ENCODE results near the gene RAB11FIP4.
"Not testable (repeated sequence)": the region's sequence is repeated elsewhere in the genome, so short reads cannot be mapped to it uniquely, and the experiment has no call there.

RAB11FIP4 gene

DNA sequence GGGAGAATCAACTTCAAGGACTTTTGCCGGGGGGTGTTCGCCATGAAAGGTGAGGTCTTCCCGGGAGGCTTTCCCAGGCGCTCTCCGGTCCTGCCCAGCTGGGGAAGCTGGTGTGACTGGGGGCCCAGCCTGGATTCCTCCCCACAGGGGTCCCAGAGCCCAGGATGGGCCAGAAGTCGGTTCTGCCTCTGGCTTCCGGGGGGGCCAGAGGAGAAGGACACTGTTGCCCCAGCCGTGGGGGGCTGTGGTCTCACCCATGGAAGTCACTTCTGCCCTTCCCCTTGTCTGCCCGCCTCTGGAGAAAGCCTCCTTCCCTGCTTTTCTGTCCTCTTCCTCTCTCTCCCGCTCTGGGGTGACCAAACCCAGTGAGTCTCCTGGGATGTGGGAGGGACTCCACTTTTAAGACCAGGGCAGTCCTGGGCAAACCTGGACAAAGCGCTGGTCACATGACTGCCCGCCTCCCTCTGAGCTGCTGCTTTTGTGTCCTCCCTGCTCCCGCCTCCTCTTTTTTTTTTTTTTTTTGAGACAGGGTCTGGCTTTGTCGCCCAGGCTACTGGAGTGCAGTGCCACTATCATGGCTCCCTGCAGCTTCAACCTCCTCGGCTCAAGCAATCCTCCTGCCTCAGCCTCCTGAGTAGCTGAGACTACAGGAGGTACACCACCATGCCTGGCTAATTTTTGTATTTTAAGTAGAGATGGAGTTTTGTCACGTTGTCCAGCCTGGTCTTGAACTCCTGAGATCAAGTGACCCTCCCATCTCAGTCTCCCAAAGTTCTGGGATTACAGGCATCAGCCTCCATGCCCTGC, 40.6 kb downstream of the RAB11FIP4 start:
- in situ Hi-C loops (cut with MboI; ENCODE audit: low sequenced_read_pairs), result no loop called here

DNA sequence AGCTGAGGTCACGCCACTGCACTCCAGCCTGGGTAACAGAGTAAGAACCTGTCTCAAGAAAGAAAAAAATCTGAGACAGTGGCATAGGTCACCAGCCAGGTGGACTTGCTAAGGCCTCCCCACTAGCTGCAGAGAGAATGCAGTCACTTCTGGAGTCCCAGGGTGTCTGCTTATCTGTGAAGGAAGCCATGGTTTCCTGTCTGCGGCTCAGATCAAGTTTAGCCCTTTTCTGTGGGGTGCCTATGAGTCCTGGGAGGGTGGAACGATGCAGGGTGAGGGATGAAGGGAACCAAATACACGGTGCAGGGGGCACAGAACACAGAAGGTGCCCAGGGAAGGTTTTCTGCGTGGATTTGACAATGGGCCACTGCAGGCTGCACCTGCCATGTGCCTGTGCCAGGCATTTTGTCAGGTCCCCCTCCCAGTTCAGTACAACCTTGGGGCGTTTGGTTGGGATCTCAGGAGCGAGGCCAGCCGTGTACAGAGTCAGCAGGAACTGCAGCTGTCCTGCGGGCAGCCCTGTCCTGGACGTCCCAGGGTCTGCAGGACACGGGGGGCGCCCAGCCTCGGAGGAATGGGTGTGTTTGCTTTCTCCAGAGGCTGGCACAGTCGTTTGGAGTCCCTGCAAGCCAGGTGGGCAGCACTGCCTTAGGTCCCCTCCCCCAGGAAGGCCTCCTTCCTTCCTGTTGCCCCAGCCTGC, 41.8 kb downstream of the RAB11FIP4 start:
- in situ Hi-C loops (cut with MboI; ENCODE audit: low sequenced_read_pairs), result no loop called here

DNA sequence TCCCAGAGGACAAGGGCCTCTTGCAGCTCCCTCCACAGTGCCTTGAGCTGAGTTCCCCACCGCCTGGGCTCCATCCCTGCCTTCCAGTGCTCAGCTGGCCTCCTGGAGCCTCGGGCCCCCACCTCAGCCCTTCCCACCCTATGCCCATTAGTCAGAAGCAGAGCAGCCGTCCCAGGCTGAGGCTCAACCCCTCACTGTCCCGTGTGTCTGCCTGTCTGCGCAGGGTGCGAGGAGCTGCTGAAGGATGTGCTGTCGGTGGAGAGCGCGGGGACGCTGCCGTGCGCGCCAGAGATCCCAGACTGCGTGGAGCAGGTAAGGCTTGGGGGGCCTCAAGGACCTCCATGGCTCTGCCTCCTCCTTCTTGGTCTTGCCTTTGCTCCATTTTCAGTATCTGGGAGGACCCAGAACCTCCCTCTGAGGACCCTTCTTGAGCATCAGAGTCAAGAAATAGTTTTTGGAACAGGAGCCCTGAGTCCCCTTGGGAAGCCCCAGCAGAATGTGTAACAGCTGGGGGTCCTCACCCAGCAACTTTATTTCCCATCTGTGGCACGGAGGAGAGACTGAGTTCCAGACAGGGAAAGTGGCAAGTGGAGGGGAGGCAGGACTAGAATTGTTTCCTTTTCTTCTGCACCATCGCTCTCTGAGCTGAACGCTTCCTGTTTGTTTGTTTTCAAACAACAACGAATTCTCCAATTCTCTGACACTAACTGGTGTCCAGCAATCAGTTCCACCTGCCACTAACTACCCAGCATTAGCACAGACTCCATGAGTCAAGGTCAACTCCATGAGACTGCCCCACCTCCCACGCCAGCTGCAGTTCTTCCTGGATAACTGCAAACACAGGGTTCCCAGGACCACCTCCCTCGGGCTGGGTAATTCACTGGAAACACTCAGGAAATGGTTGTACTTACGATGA, 42.6 kb downstream of the RAB11FIP4 start:
- in situ Hi-C loops (cut with MboI; ENCODE audit: low sequenced_read_pairs), result no loop called here

DNA sequence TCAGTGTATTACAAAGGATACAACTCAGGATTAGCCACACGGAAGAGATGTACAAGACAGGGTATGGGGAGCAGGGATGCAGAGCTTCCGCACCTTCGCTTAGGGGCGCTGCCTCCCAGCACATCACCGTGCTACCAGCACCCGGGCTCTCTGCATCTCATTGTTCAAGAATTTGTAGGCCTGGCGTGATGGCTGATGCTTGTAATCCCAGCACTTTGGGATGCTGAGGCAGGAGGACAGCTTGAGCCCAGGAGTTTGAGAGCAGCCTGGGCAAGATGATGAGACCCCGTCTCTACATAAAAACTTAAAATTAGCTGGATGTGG, 43.2 kb downstream of the RAB11FIP4 start:
- in situ Hi-C loops (cut with MboI; ENCODE audit: low sequenced_read_pairs), result no loop called here

DNA sequence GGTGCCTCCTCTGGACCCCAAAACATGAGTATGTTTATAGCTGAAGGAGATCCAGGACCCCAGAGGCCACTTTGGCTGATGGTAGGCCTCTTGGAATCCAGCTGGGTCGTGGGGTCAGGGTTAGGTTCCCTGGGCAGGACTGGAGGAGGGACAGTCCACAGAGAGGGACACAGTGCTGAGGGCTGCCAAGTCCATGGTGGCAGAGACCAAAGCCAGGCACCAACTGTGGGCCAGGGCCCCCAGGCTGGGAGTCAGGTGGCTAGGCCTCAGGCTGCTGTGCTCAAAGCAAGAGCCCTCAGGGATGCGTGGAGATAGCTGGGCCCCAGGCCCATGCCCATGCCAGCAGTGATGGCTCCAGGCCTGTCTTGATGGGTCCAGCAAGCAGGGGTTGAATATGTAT, 44.1 kb downstream of the RAB11FIP4 start:
- in situ Hi-C loops (cut with MboI; ENCODE audit: low sequenced_read_pairs), result no loop called here

DNA sequence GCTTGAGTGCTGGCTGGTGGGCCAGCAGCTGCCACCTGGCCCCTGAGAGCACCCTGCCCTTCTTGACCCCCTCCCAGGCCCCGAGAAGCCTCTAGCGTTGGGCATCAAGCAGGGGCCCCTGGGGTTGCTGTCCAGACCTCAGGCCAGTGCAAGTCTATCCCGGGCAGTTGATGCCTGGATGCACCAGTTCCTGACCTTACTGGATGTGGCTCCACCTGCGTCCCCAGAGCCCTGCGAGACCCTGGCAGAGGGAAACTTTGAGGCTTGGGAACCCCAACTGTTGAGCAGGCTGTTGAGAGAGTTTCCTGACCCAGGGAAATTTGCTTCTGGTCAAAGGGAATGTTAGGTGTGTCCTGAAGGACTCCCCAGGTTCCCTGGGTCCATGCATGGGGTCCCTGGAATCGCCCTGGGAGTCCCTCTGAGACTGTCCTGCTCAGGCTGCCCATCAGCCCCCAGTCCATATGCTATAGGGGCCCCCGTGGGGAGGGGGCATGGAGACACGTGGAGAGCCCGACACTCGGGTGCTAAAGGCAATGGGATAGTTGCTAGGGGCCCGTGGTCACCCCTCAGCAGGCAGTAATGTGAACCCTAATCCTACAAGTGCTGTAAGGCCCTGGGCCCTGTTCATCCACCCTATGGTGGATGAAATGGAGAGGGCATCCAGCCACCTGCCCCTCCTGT, 46.4 kb downstream of the RAB11FIP4 start:
- in situ Hi-C loops (cut with MboI; ENCODE audit: low sequenced_read_pairs), result no loop called here

DNA sequence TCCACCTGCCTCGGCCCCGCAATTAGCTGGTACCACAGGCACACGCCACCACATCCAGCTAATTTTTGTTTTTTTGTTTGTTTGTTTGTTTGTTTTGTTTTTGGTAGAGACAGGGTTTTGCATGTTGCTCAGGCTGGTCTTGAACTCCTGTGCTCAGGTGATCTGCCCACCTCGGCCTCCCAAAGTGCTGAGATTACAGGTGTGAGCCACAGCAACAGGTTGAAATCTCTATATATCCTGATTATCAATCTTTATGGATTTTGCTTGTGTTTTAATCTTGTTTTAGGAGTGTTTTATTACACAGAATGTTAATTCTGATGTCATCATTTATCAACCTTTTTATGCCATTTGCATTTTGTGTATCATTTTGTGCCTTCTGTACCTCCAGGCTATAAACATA, 48.2 kb downstream of the RAB11FIP4 start:
- in situ Hi-C loops (cut with MboI; ENCODE audit: low sequenced_read_pairs), result no loop called here

DNA sequence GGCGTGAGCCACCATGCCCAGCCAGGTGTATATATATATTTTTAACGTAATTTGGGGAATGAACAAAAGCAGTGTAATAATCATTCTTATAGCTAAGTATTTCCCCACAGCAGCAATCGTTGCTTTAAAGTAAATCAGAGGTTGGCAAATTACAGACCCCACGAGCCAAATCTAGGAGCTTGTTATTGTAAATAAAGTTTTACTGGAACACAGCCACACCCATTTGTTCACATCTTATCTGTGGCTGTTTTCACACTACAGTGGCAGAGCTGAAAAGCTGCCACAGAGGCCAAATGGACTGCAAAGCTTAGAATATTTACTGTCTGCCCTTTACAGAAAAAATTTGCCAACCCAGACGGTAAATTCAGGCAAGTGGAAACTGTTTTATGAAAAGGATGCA, 50.8 kb downstream of the RAB11FIP4 start:
- in situ Hi-C loops (cut with MboI; ENCODE audit: low sequenced_read_pairs), result no loop called here

DNA sequence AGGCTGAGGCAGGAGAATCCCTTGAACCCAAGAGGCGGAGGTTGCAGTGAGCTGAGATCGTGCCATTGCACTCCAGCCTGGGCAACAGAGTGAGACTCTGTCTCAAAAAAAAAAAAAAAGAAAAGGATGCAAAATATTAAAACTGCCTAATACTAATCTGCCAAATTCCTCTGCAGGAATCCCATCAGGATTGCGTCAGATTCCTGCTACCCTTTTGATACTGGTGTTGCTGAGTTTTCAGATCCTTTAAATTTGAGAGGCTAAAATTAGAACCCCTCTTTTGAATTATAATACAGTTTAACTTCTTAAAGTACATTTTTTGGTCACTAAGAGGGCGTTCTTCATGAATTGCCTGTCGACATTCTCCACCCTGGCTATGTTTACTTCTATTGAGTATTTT, 51.4 kb downstream of the RAB11FIP4 start:
- in situ Hi-C loops (cut with MboI; ENCODE audit: low sequenced_read_pairs), result not testable (repeated sequence)

DNA sequence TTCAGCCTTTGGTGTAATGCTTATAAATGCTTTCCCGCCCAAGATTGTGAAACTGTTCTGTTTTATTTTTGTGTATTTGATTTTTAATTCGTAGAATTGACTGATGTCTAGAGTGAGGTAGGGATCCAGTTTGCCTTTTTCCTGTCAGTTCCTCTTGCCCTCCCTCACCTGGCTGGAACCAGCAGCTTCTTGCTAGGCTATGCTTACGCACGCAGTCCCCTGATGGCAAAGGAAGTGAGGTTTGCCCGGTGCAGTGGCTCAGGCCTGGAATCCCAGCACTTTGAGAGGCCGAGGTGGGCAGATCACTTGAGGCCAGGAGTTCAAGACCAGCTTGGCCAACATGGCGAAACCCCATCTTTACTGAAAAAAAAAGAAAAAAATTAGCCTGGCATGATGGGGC, 51.9 kb downstream of the RAB11FIP4 start:
- in situ Hi-C loops (cut with MboI; ENCODE audit: low sequenced_read_pairs), result no loop called here

DNA sequence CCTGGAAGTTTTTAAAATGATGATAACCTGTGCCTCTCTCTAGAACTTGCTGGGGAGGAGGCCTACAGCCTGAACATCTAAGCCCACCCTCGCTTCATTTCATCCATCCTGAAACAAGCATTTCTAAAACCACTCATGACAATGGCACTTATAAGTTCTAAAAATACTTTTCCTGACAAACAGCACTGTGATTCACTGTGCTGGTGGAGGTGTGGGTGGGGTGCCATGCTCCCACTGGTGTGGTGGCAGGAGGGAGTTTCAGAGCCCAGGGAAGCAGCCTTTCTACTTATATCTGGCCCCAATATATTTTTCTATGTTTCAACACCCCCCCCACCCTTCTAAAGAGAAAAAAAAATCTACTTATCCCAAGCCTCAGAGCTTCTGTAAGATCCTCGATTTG, 52.6 kb downstream of the RAB11FIP4 start:
- in situ Hi-C loops (cut with MboI; ENCODE audit: low sequenced_read_pairs), result no loop called here

DNA sequence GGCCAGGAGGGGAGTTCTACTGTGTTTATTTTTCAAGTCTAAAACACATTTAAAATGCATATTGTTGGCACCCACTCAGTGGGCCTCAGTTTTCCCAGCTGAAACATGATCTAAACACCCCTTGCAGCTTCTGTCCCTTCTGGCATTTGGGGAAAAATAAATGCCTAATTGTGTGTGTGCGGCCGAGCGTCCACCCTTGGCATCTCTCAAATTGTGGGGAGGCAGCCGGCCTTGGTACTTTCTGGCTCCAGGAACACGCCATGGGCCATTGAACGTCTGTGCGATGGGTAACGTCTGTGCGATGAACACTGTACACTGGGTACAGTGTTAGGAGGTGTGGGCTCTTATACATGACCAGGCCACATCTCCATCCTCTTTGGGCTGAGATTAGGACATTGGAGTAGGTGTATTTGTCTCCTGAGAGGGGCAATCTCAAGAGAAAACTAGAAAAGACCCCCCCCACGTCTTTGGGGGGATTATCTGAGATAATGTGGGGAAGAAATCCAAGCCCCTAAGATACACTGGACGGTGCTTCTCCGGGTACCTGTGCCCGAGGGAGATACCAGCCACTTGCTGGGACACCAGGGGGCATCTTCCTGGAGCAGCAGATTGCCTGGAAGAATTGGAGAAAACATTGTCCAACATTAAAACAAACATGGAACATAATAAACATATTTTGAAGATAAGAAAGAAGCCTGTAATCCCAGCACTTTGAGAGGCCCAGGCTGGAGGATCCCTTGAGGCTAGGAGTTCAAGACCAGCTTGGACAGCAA, 54.9 kb downstream of the RAB11FIP4 start:
- in situ Hi-C loops (cut with MboI; ENCODE audit: low sequenced_read_pairs), result no loop called here

DNA sequence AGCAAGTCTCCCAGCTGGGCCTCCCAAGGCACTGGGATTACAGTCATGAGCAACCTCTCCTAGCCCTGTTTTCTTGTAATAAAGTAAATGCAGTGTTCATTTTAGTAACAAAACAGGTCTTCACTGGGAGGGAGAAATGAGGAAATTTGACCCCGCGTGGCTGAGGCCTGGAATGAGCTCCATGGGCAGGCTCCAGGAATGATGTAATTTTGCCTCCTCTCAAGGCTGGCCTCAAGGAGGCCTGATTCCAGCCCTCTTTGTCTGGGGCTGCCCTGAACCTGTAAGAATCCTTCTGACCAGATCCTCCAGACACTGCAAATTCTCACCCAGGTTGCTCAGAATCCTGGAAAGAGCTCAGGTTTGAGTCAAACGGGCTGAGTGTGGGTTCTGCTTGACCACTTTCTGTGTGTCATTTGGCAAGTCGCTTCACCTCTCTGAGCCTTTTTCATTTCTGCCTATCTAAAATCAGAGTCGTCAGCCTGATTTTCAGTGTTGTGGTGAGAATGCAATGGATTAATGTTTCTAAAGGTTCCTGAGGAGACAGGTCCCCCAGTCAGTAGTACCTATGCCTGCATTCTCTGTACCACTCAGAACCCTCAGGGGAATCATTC, 57.1 kb downstream of the RAB11FIP4 start:
- in situ Hi-C loops (cut with MboI; ENCODE audit: low sequenced_read_pairs), result no loop called here

DNA sequence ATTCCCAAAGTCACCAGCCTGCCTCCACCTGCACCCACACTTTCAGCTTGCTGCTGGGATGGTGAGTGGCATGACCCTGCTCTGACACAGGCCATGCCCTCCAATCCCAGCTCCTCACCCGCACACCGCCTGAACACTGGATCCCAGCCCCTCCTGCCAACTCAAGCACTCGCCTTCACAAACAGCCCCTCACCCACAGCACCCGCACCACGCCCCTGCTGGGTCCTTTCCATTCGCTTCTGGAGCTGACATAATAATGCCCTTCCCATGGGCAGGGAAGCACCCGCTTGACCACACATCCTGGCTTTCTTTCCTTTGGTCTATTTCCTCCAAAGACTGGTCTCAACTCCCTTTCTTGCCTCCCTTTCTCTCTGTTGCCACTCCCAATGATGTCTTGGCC, 57.6 kb downstream of the RAB11FIP4 start:
- in situ Hi-C loops (cut with MboI; ENCODE audit: low sequenced_read_pairs), result no loop called here

DNA sequence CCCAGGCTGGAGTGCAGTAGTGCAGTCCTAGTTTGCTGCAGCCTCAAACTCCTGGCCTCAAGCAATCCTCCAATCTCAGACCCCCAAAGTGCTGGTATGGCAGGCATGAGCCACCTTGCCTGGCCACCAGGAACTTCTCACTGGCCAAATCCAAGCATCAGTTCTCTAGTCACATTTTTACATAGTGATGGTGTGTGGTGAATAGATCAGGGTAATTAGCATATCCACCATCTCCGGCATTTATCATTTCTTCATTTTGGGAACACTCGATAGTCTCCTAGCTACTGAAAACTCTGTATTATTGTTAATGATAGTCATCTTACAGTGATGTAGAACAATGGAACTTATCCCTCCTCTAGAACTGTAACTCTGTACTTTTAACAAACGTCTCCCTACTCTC, 58.3 kb downstream of the RAB11FIP4 start:
- in situ Hi-C loops (cut with MboI; ENCODE audit: low sequenced_read_pairs), result no loop called here

DNA sequence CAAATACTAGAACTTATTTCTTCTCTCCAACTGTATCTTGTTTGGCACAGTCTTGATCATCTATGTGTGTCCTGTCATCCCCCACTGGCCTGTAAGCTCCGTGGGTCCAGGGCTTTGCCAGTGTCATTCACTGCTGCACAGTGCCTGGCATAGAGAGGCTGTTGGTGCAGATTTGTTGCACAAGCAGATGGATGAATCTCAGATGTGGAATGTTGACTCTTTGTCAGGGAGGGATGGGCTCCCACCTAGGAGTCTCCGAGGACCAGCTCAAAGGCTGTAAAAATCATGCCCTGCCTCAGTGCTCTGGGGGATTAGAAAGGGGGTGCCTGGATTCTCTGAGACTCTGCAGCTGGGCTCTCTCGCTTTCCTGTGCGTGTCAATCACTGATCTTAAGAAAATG, 60.6 kb downstream of the RAB11FIP4 start:
- in situ Hi-C loops (cut with MboI; ENCODE audit: low sequenced_read_pairs), result no loop called here

DNA sequence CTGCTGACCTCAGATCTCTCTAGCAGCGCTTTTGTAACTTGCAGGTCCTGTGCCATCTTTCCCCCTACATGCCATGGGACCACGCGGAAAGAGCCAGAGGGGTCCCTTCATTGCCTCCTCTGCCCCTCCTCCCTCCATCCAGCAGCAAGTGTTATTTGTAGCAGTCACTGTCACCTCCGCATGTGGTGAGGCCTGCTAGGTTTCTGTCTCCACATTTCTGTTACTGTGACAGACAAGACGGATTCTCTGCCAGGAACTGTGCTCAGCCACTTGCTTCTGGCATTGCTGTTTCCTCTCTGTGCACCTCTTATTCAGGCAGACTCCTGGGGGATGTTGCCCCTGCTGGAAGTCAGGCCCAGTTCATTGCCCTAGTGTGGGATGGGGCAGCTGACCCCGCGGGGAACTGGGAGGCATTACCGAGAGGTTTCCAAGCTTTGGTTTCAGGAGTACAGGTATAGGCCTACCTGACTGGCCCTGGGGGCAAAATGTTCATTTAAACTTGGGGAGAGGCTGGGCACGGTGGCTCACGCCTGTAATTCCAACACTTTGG, 61.2 kb downstream of the RAB11FIP4 start:
- in situ Hi-C loops (cut with MboI; ENCODE audit: low sequenced_read_pairs), result no loop called here

DNA sequence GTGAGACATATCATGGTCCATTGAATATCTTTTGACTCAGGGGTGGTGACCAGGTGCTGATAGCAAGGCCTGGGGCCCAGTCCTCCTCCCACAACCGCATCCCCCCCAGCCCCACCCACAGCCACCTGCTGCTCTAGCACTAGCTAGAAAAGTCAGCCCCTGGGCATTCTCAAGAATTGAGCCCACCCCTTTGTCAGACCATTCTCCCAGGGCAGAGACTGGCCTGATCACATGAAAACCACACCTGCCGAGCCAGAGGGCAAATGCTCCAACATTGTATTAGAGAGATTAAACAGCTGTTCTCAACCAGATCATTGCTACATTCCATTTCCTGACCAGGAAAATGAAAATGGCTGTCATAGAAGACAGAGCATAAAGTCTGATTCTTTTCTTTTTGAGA, 62.4 kb downstream of the RAB11FIP4 start:
- in situ Hi-C loops (cut with MboI; ENCODE audit: low sequenced_read_pairs), result no loop called here

DNA sequence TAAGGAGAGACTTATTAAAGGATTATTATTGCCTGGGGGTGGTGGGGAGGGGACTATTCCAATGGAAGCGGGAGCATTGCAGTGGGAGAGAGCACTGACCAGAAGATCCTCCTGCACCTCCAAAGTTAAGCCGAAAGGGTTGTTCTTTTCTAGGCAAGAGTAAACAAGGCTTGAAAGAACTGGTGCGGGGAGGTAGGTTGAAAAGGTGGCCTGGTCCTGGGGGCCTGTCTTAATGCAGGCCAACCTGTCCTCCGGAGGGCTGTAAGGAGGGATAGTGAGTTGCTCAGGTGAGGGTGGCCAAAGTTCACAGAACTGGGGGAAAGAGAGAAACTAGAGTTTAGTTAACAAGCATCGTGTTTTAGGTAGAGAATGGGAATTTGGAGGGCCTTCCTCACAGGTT, 65.3 kb downstream of the RAB11FIP4 start:
- in situ Hi-C loops (cut with MboI; ENCODE audit: low sequenced_read_pairs), result no loop called here

Data from hTERT RPE-1 (cell line).